NOMO-1 treated with DMSO at 0.1 percent for 48 hours (cell line): Measurements from ENCODE around the gene KNG1.
"Not testable (repeated sequence)": the region's sequence is repeated elsewhere in the genome, so short reads cannot be mapped to it uniquely, and the experiment has no call there.

Source experiments
- DNase-seq: peaks from one replicate; lab custom pipeline; 2025; ENCODE audit not compliant: unreplicated experiment; lab: John Stamatoyannopoulos, UW

Gene KNG1

DNA sequence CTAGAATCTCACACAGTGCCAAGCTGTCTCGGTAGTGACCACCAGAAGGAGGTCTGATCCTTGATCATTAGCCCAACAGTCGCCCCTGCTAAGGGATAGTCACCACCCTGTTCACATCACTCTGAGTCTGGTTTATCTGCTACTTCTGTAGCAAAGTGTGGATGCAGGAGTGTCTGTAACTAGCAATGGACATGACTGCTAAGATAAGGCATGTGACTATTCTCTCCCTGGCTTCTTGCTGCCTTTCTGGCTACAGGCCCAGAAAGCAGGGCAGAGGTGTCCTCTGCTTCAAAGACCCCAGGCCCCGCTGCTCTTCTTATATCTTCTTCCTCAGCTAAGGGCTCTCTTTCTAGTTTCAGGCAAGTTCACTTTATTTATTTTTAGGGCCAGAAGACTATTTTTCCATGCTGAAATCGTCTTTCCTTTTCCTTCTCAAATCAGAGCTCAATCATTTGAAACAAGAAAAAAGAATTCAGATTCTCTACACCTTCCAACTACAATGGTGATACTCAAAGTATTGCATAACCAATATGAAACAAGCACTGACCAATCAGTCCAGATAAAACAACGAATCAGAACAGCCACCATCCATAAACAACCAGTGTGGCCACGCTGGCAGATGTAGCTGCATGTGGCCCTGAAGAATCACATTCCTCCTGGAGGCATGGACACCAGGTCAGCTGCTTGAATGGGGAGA, 8.0 kb upstream of the KNG1 start:
- DNase-seq, result no peak

DNA sequence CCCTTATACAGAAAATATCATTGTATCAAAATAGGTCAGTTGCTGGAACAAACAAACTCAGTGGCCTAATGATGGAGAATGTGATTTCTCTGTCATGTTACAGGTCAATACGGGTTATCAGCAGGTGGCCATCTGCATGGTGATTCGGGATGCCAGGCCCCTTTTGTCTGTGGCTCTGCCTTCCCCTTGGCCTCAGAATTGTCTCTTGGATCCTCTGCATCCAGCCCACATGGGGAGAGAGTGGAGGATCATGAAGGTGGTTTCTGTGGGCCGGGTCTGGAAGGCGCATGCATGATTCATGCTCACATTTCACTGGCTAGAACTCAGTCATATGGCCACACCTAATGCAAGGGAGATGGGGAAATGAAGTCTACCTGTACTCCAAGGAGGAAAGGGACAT, 6.5 kb upstream of the KNG1 start:
- not testable (repeated sequence) for DNase-seq

DNA sequence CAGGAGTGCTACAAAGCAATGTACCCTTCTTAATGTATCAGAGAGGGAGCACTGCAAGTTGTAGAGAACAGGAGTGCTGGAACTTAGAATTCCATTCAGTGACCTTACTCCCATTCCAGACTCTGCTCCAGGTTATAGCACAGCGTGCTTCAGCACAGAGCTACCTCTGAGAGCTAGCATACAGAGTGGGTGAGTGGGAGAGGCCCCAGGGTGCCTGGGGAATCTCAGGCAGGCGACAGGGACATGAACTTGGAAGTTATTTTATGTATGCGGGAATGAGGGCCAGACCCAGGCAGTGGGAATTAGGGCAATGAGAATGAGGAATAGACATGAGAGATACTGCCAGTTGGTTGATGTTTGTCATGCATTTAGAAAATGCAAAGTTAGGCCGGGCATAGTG, 3.7 kb upstream of the KNG1 start:
- DNase-seq, result no peak

- no peak for DNase-seq
These were observed 3.0 kb downstream of the KNG1 start for GRCh38 chr3:186719945-186720739.

- DNase-seq, result no peak
These were observed 5.3 kb downstream of the KNG1 start for GRCh38 chr3:186722457-186722856.

DNA sequence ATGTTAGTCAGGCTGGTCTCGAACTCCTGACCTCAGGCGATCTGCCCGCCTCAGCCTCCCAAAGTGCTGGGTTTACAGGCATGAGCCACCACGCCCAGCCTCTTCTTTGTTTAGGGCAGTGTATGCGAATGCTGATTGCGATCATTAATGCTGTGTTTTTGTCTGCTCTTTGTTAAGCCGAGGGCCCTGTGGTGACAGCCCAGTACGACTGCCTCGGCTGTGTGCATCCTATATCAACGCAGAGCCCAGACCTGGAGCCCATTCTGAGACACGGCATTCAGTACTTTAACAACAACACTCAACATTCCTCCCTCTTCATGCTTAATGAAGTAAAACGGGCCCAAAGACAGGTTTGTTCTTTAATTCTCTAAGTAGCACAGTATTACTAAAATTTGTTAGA, 7.8 kb downstream of the KNG1 start:
- DNase-seq, result no peak

- no peak for DNase-seq
These were observed 15.1 kb downstream of the KNG1 start for GRCh38 chr3:186732169-186732766.

DNA sequence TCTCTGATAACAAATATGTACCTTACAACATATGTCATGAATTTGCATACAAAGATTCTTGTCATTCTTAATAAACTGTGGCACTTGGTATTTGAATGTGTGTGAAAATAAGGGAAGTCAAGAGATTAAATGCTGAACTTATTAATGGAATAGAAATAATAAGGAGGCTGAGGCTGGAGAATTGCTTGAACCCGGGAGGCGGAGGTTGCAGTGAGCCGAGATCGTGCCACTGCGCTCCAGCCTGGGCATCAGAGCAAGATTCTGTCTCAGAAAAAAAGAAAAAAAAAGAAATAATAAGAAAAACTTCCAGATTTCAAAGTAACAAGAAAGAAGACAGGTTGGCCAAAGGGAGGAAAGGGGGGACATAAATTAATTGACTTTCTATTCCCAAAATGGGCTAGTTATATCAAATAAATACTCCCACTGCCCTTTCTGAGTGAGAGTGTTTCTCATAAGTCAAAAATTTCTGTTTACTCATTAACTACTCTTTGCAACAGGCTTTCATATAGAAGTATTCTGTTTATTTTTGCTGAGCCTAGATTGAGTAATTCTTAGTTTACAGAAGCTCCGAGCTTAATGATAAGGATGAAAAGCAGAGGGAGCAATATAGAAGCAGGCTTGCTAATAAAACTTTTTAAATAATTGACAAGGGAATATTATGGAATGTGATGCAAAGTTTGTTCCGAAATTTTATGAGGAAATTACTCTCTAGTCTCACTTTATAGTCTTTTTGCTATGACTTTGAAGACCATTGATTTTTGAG, 25.6 kb downstream of the KNG1 start:
- DNase-seq, result no peak

DNA sequence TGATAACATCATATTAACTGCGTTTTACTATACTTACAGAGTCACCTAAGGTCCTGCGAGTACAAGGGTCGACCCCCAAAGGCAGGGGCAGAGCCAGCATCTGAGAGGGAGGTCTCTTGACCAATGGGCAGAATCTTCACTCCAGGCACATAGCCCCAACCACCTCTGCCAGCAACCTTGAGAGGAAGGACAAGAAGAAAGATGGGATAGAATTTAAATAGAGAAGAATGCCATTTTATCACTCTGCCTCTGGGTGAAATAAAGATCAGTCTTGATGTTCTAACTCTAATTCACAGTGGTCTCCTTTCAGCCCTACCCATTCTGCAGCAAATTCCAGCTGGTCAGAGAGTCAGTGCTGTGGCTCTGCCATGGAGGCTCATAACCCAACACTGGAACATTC, 26.5 kb downstream of the KNG1 start:
- DNase-seq, result no peak

DNA sequence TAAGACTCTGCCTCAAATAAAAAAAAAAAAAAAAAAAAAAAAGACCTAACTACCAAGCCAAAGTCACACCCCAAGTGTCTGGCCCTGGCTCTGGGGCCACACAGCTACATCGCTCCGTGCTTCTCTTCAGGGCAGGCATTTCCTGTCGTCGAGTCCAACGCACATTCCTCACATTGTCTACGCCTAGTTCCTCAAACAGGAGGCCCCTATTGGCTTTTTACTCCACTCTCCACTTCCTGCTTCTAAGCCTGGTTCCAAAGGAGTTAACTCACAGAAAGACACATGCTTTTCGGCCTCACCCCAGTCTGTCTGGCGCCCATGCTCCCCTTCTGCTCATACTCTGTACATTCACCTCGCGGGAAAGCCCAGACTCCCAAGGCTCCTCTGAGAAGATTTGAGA, 28.8 kb downstream of the KNG1 start:
- peak; percentile 98 for DNase-seq

DNA sequence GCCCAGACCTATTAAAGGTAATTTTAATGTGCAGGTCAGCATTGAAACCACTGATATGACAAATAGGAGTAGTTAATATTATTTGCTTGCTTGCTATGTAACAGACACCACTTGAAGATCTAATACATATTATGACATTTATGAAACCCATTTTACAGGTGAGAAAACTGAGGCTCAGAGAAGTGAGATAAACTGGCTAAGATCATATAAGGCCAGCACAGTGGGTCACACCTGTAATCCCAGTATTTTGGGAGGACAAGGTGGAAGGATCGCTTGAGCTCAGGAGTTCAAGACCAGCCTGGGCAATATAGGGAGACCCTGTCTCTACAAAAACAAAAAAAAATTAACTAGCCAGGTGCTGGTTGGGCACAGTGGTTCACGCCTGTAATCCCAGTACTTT, 33.2 kb downstream of the KNG1 start:
- no peak for DNase-seq

- DNase-seq, result no peak
These were observed 34.3 kb downstream of the KNG1 start for GRCh38 chr3:186751480-186751879.

DNA sequence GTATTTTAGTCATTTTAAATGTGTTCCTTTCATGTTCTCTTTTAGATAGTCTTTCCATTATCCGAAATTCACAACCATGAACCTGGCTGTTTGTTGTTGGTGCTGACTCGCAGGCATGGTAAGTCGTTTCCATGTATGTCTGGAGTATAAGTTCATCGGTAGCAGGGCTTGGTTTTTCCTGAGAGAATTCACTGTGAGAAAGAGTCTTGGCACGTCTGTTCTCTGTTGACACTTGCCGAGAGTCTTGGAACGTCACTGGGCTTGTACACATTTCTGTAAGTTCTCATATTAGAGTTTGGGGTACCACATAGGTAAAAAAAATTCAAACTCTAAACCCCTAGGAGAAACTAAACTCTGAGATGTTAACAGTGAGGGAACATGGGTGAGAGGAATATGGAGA, 36.8 kb downstream of the KNG1 start:
- DNase-seq, result no peak

DNA sequence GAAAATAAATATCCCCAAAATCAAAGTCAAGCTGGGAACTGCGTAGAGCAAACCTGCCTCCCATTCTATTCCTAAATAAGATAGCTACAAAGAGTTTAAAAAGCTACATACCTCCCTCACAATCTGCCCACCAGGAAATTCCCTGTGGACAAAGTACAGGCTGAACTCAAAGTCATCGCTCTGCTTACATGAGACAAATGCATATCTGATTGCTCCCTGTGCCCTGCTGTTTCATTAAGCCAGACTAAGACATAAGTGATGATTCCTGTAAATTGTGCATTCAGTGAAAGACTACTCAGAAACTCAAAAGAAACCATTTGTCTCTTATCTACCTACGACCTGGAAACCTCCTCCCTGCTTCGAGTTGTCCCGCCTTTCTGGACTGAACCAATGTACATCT, 37.7 kb downstream of the KNG1 start:
- DNase-seq, result no peak

DNA sequence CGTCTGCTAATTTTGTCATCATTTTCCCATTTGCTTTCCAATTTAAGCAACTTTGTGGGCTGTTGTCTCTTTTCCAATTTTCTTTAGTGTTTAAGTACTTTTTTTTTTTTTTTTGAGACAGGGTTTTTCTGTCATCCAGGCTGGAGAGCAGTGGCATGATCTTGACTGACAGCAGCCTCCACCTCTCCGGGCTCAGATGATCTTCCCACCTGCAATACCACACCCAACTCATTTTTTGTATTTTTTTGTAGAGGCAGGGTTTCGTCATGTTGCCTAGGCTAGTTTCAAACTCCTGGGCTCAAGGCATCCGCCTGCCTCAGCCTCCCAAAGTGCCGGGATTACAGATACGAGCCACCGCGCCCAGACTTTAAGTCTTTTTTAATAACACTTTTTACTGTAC, 40.1 kb downstream of the KNG1 start:
- DNase-seq, result no peak

GRCh38 chr3:186757686-186758220, 40.6 kb downstream of the KNG1 start:
- DNase-seq, result no peak

DNA sequence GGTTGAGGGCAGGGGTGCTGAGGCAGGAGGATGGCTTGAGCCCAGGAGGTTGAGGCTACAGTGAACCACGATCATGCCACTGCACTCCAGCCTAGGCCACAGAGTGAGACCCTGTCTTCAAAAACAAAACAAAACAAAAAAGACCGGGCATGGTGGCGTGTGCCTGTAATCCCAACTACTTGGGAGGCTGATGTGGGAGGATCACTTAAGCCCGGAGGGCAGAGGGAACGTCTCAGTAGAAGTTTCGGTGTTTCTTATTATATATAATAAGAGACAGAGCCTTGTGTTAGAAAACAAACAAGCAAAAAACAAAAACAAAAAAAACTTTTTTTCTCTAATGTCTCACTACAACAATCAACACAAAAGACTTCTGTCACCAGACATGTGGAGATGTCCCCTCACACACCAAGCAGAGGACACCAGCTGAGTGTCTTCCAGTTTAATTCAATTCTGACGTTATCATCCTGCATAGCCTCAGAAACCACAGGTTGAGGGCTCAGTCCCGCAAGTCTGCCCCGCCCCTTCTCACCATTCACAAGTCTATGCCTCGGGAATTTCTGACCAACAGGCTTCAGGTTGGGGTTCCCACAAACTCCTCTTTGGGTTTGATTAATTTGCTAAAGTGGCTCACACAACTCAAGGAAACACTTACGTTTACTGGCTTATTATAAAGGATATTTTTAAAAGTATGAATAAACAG, 42.2 kb downstream of the KNG1 start:
- no peak for DNase-seq

- no peak for DNase-seq
These were observed 43.1 kb downstream of the KNG1 start for GRCh38 chr3:186760141-186760833.

DNA sequence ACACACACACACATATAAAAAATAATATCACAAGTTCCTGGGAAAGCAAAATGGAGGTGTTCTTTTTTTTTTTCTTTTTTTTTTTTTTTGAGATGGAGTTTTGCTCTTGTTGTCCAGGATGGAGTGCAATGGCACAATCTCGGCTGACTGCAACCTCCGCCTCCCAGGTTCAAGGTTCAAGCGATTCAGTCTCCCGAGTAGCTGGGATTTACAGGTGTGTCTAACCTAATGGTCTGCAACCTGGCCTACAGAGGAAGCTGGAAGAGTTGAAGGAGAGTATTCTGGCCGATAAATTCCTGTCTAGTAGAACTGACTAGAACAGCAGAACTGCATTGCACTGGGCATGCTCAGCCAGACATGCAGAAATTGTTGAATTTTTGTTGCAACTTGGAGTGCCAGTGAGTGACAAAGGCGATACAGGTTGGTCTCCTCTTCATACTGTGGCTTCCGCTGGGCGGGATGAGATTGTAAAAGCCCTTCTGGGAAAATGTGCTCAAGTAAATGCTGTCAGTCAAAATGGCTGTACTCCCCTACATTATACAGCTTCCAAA, 43.8 kb downstream of the KNG1 start:
- DNase-seq, result no peak

- DNase-seq, result peak; percentile 75
These were observed 55.1 kb downstream of the KNG1 start for GRCh38 chr3:186772281-186772694.
